Retinal pigment epithelial cell (primary cell): ENCODE measurements around the gene LAMP1.

Experiments used
- DNase-seq: peaks from one replicate; pipeline ENCODE4 v3.0.0-alpha.2; 2010; ENCODE audit warnings: low read depth
- H3K4me3 ChIP-seq: 2 replicates; pipeline ENCODE4 v1.5.1; 2011; ENCODE audit warnings: mild to moderate bottlenecking, low read length, control low read depth, moderate library complexity
- TF ChIP-seq, protein P1 (sequence below): conservative IDR thresholded peaks from 2 replicates; pipeline ENCODE4 v1.5.1; 2011; ENCODE audit warnings: low read depth, low read length, control low read depth, inconsistent platforms

LAMP1 gene

DNA sequence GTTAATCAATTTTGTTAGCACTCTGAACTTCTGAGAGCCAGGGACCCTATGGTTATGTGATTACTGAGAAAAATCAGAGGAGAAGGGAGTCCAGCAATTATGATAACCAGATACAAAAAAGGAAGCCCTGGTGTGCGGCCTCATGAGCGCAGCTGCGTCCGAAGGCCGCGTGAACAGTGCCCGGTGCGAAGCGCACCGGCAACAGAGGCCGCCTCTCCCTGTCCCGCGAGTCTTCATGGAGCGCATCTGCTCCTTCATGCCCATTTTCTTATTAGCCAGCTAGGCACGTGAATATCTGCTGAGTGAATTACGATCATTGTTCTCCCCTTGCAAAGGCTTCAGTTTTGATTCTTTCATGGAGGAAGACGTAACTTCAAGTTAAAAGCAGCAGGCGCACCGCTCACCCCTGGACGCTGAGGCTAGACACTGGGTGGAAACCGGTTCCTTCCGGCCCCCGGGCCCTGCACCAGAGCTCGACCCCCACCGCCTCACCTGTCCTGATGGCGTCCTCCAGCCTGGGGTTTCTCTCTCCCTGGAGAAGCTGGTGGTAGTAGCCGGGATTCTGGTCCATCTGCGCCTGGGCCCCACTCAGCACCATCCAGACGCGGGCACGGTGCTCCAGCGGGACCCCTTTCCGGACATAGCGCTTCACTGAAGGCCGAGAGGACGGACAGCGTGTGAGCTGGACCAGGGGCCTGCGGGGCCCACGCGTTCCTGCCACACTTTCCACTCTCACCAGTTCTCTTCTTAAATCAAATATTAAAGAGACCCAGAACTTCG lies 58.0 kb downstream of the LAMP1 start:
- TF ChIP-seq, protein P1, sequence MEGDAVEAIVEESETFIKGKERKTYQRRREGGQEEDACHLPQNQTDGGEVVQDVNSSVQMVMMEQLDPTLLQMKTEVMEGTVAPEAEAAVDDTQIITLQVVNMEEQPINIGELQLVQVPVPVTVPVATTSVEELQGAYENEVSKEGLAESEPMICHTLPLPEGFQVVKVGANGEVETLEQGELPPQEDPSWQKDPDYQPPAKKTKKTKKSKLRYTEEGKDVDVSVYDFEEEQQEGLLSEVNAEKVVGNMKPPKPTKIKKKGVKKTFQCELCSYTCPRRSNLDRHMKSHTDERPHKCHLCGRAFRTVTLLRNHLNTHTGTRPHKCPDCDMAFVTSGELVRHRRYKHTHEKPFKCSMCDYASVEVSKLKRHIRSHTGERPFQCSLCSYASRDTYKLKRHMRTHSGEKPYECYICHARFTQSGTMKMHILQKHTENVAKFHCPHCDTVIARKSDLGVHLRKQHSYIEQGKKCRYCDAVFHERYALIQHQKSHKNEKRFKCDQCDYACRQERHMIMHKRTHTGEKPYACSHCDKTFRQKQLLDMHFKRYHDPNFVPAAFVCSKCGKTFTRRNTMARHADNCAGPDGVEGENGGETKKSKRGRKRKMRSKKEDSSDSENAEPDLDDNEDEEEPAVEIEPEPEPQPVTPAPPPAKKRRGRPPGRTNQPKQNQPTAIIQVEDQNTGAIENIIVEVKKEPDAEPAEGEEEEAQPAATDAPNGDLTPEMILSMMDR: no peak
- DNase-seq: no peak
- no peak overlapping the region for H3K4me3 ChIP-seq

DNA sequence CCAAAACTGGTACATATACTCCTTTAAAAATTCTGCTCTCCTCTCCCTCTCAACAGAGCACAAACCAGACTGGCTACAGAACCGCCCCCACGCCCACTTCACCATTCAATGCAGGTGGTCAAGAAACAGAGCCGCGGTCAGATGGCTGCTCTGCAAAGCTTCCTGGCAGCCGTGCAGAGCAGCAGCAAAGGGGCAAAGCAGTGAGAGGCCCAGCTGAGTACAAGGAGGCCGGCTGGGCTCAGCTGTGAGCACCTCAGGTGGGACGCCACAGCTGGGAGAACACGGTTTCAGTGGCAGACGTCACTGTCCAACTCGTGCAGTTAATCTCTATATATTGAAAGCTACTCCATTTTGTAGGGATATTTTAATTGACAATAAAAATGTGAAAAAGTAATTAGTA lies 58.6 kb downstream of the LAMP1 start:
- TF ChIP-seq, protein P1: no peak
- DNase-seq: no peak
- no peak overlapping the region for H3K4me3 ChIP-seq

DNA sequence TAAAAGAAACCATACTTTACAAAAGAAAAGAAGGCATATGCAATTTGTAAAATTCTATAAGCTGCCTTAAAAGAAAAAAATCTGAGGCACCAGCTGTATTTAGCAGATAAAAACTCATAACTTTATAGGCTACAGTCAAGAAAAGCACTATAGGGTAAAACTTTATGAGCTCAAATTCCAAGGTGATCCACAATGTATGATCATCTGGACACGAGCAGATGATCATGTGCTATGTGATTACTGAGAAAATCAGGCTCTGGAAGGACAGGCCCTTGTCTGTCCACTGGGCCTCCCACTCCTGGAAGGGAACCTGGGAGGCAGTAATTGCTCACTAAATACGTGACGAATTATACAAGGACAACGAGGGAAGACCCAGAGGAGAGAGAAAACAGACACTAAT lies 59.6 kb downstream of the LAMP1 start:
- no peak for DNase-seq
- TF ChIP-seq, protein P1: no peak
- no peak overlapping the region for H3K4me3 ChIP-seq

DNA sequence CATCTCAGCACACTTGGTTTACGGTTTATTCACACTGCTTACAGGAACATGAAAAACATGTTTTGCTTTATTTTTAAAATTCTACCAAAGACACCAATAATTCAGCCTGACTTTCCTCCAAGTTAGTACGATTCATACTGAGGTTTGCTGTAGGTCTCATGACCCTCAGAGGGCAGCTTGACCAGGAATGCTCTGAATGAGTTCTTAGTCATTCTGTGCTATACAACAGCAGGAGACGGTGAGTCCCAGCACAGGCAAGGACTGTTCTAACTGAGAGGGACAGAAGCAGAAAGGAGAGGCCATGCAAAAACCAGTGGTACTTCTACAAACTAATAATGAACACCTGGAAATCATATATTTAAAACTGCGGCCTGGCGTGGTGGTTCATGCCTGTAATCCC lies 60.5 kb downstream of the LAMP1 start:
- H3K4me3 ChIP-seq: no peak overlapping the region
- TF ChIP-seq, protein P1: no peak
- peak; percentile 11 for DNase-seq

DNA sequence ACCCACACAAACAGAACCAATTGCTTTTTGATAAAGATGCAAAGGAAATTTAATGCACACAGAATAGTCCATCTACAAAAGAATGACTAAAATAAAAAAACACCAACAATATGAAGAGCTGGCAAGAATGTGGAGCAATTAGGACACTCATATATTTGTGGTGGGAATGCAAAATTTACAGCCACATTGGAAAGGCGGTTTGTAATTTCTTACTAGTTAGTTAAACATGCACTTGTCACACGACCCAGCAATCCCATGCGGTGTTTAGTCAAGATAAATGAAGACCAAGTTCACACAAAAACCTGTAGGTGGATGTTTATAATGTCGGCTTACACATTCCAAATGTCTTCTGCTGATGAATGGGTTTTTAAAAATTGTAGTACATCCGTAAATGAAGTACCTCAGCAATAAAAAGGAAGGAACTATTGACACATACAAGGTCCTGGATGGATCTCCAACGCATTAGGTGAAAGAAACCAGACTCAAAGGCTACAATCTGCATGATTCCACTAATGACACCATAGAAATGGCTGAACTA lies 61.7 kb downstream of the LAMP1 start:
- TF ChIP-seq, protein P1: no peak
- no peak overlapping the region for H3K4me3 ChIP-seq
- no peak for DNase-seq

DNA sequence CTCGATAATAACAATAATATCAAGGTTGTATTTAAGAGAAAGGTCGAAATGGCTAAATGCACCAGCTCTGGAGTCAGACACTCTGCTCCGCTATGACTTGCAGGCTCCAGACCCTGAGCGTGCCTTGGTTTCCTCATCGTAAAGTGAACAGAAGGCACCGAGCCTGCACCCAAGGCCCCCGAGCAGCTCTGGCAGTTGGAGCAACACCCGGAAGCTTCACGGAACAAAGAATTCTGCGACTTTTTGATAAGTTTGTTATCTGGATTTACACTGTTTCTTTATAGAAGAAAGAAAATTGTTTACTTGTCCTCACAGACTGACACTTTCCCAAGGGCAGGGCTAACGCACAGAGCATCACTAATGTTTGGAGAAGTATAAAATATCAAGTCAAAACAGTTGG lies 62.5 kb downstream of the LAMP1 start:
- DNase-seq: no peak
- H3K4me3 ChIP-seq: no peak overlapping the region
- TF ChIP-seq, protein P1: no peak

DNA sequence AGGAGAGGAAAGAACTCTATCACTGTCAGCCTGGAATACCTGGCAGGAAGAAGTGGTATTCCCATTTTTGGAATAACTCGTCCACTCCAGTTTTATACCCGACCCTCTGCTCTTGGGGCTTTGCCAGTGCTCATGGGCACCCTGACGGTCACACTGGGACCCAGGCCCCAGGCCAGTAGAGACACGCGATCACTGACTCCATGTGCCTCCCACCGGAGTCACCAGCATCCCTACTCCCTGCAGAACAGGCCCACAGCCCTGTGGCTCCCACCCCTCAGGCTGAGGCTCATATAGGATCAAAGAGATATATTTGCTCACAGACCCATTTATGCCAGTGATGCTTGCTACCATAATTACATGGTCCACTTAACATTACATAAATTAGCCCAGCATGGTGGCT lies 63.4 kb downstream of the LAMP1 start:
- no peak overlapping the region for H3K4me3 ChIP-seq
- TF ChIP-seq, protein P1: no peak
- no peak for DNase-seq
